CD14-positive monocyte (primary cell): ENCODE measurements around the gene RAB7B. TPM values are rescaled to one million over a fixed set of nuclear protein-coding genes. Genes with fewer than 3 reads are reported as not detected.

ENCODE experiments used
- DNase-seq, 3 donors: peaks; one replicate each; pipeline ENCODE4 v3.0.0-alpha.2; 2011 to 2022
- H2AFZ ChIP-seq: 2 replicates; pipeline ENCODE4 v1.6.0; 2012; ENCODE audit warnings: mild to moderate bottlenecking, low read depth, low read length, inconsistent platforms; ENCODE audit not compliant: insufficient read depth, poor library complexity, severe bottlenecking
- H3K27ac ChIP-seq, 2 donors: 1 replicate in 1 of 2; 2 replicates in 1 of 2; pipeline ENCODE4 v1.5.1; 2012 to 2013; ENCODE audit warnings: low read length in 2 of 2, control low read depth in 1 of 2, inconsistent platforms in 1 of 2, low read depth in 1 of 2, mild to moderate bottlenecking in 1 of 2
- H3K27me3 ChIP-seq, 2 donors: one replicate each; pipeline versions ENCODE4 v1.6.0 to v1.6.1; 2011 to 2013; ENCODE audit warnings: low read length in 2 of 2; ENCODE audit not compliant: control insufficient read depth in 2 of 2, insufficient read depth in 2 of 2
- H3K36me3 ChIP-seq, 2 donors: replicated peaks in 1 of 2; 1 replicate in 1 of 2; 2 replicates in 1 of 2; pipeline versions ENCODE4 v1.5.1 to v1.6.1; 2012 to 2013; ENCODE audit warnings: low read length in 2 of 2, control low read depth in 1 of 2, inconsistent platforms in 1 of 2, mild to moderate bottlenecking in 1 of 2; ENCODE audit not compliant: insufficient read depth in 2 of 2, control insufficient read depth in 1 of 2
- H3K4me1 ChIP-seq, 2 donors: 1 replicate in 1 of 2; 2 replicates in 1 of 2; pipeline versions ENCODE4 v1.5.1 to v1.6.1; 2012 to 2013; ENCODE audit warnings: low read length in 2 of 2, control low read depth in 1 of 2, inconsistent platforms in 1 of 2, mild to moderate bottlenecking in 1 of 2, moderate library complexity in 1 of 2; ENCODE audit not compliant: insufficient read depth in 2 of 2, control insufficient read depth in 1 of 2
- H3K4me2 ChIP-seq: replicated peaks from 2 replicates; pipeline ENCODE3; 2012; ENCODE audit warnings: low read length, moderate library complexity, mild to moderate bottlenecking; ENCODE audit not compliant: poor library complexity, severe bottlenecking; ENCODE audit errors: extremely low read depth
- H3K4me3 ChIP-seq, 3 experiments: fragments of 200-600 bp in 1 of 3; sonication (generic) in 1 of 3; replicated peaks in 1 of 3; 1 replicate in 2 of 3; 2 replicates in 1 of 3; pipeline ENCODE4 v1.5.1; 2011 to 2013; ENCODE audit warnings: low read length in 3 of 3, mild to moderate bottlenecking in 3 of 3, control low read depth in 2 of 3, low read depth in 2 of 3, inconsistent platforms in 1 of 3, moderate library complexity in 1 of 3
- H3K79me2 ChIP-seq: 2 replicates; pipeline ENCODE4 v1.6.0; 2012; ENCODE audit warnings: mild to moderate bottlenecking, control low read depth, inconsistent platforms, low read length, moderate library complexity; ENCODE audit not compliant: insufficient read depth
- H3K9ac ChIP-seq: 2 replicates; pipeline ENCODE4 v1.6.0; 2017; ENCODE audit warnings: low read length, mild to moderate bottlenecking; ENCODE audit not compliant: insufficient read depth, poor library complexity, severe bottlenecking
- H3K9me3 ChIP-seq, 2 donors: replicated peaks in 1 of 2; 1 replicate in 1 of 2; 2 replicates in 1 of 2; pipeline versions ENCODE4 v1.5.1 to v1.6.1; 2012 to 2013; ENCODE audit warnings: low read length in 2 of 2, control low read depth in 1 of 2; ENCODE audit not compliant: control insufficient read depth in 1 of 2, insufficient read depth in 1 of 2
- H4K20me1 ChIP-seq: 2 replicates; pipeline ENCODE4 v1.6.0; 2012; ENCODE audit warnings: mild to moderate bottlenecking, low read length, control low read depth, moderate library complexity; ENCODE audit not compliant: insufficient read depth
- H3K27ac Mint-ChIP-seq, 7 donors: one replicate each; pipeline ENCODE4 v1.8.0; 2020; ENCODE audit warnings: mild to moderate bottlenecking in 7 of 7, mixed read lengths in 7 of 7, moderate library complexity in 6 of 7, inconsistent platforms in 2 of 7
- H3K27me3 Mint-ChIP-seq, 3 donors: one replicate each; pipeline ENCODE4 v1.8.0; 2021 to 2022; ENCODE audit warnings: low read depth in 3 of 3, mild to moderate bottlenecking in 3 of 3, mixed read lengths in 3 of 3, moderate library complexity in 3 of 3, inconsistent platforms in 1 of 3
- H3K36me3 Mint-ChIP-seq, 2 donors: one replicate each; pipeline ENCODE4 v1.8.0; 2020; ENCODE audit warnings: mixed read lengths in 2 of 2, inconsistent platforms in 1 of 2, mild to moderate bottlenecking in 1 of 2
- H3K4me1 Mint-ChIP-seq: one replicate; pipeline ENCODE4 v1.8.0; 2020; ENCODE audit warnings: mild to moderate bottlenecking, mixed read lengths
- H3K4me3 Mint-ChIP-seq, 2 donors: one replicate each; pipeline ENCODE4 v1.8.0; 2020; ENCODE audit warnings: mild to moderate bottlenecking in 2 of 2, mixed read lengths in 2 of 2, moderate library complexity in 1 of 2
- H3K9me3 Mint-ChIP-seq, 7 donors: one replicate each; pipeline ENCODE4 v1.8.0; 2020 to 2022; ENCODE audit warnings: mixed read lengths in 7 of 7, mild to moderate bottlenecking in 6 of 7, moderate library complexity in 6 of 7, inconsistent platforms in 2 of 7
- CTCF ChIP-seq: fragments of 200-600 bp; IDR thresholded peaks from one replicate; pipeline ENCODE4 v1.8.0; 2022; ENCODE audit warnings: antibody characterized with exemption, mild to moderate bottlenecking
- WGBS: methylation state at CpG from one replicate; pipeline ENCODE4 v1.1.5; 2013; ENCODE audit warnings: missing lambda C conversion rate; ENCODE audit not compliant: insufficient coverage; 5-methylcytosine and 5-hydroxymethylcytosine counted together
- intact Hi-C, 2 donors: fragments of 100-400 bp; cut with micrococcal nuclease; formaldehyde crosslinking; loops; one replicate each; pipeline versions ENCODE4 v1.15.0 to v1.15.1; 2023
- polyA plus RNA-seq, 3 donors: library from polyadenylated mRNA; depleted of rRNA in 1 of 3; unstranded in 2 of 3; stranded (reverse) in 1 of 3; fragments of 300-500 nt in 2 of 3; fragments of >200 nt in 1 of 3; fragmentation: Illumina TruSeq in 2 of 3; gene quantifications; 1 replicate in 2 of 3; 2 replicates in 1 of 3; pipeline ENCODE4 v1.2.3, GENCODE V29; 2012 to 2021

The RAB7B gene
- polyA plus RNA-seq, 3 donors, result 0.41 to 0.52 (median 0.47) TPM

- Histone ChIP-seq H3K36me3 (no peaks in the 10 kb centered on the region), H3K4me1 (peaks cover 0 to 9% of the 10 kb centered on the region in 2 donors), H3K27me3 (no peaks in the 10 kb centered on the region), H3K4me3 (no peak overlapping the region), H3K9ac (no peak overlapping the region), H4K20me1 (no peaks in the 10 kb centered on the region), H2AFZ (no peak overlapping the region), H3K79me2 (no peaks in the 10 kb centered on the region), H3K27ac (no peak overlapping the region), H3K4me2 (no peak overlapping the region), H3K9me3 (no peaks in the 10 kb centered on the region)
- WGBS, result 83% methylated on average over 2 of the region's 3 CpGs
- Mint-ChIP-seq H3K9me3 (no peaks in the 10 kb centered on the region), H3K4me1 (peaks cover 10% of the 10 kb centered on the region), H3K36me3 (no peaks in the 10 kb centered on the region), H3K27me3 (peaks cover 0 to 2% (median 1%) of the 10 kb centered on the region in 3 donors), H3K4me3 (no peak overlapping the region), H3K27ac (no peak overlapping the region)
- TF ChIP-seq CTCF, result no peak
- DNase-seq, result no peak
- intact Hi-C loops, result no loop called here
Observed at GRCh38 chr1:206025283-206025820, 22.2 kb upstream of the RAB7B start.

GRCh38 chr1:206023695-206024094 is 20.5 kb upstream of the RAB7B start, which contains the start of gene CTSE:
CTSE (minus strand) TSS chr1:206023895; CDS start chr1:206023791, 104 bp downstream.
- Histone ChIP-seq H2AFZ (no peak within 1 kb of the TSS), H3K79me2 (no peaks in the 10 kb centered on the region), H3K9me3 (no peaks in the 10 kb centered on the region), H3K4me3 (no peak within 1 kb of the TSS), H3K9ac (no peak within 1 kb of the TSS), H3K4me1 (peaks cover 0 to 9% of the 10 kb centered on the region in 2 donors), H3K27me3 (no peaks in the 10 kb centered on the region), H3K36me3 (no peaks in the 10 kb centered on the region), H3K4me2 (no peak within 1 kb of the TSS), H4K20me1 (no peaks in the 10 kb centered on the region), H3K27ac (no peak within 1 kb of the TSS)
- intact Hi-C loops, result no loop called here
- DNase-seq, result no peak
- peaks cover 10% of the 10 kb centered on the region for H3K4me1 Mint-ChIP-seq
- peak within 1 kb of the TSS in 1 of 7 donors; percentile 52 for H3K27ac Mint-ChIP-seq
- WGBS, result 98% methylated on average over 11 of the region's 11 CpGs
- no peak for TF ChIP-seq CTCF
- no peaks in the 10 kb centered on the region for H3K9me3 Mint-ChIP-seq
- no peaks in the 10 kb centered on the region for H3K36me3 Mint-ChIP-seq
- H3K27me3 Mint-ChIP-seq, result peaks cover 1 to 2% (median 1%) of the 10 kb centered on the region in 3 donors
- no peak within 1 kb of the TSS for H3K4me3 Mint-ChIP-seq
